Psoas muscle (tissue), 8 donors: ENCODE data around the gene AGPAT2. TPM values are rescaled to one million over a fixed set of nuclear protein-coding genes. Genes with fewer than 3 reads are reported as not detected.

Experiments
- ATAC-seq, 4 donors: fragments of 200-7000 bp; cut with Tn5 transposase; one replicate each; pipeline ENCODE4 v1.9.1; 2020; ENCODE audit warnings: moderate library complexity in 3 of 4, mild to moderate bottlenecking in 2 of 4
- DNase-seq, 2 donors: peaks; one replicate each; pipeline ENCODE4 v3.0.0-alpha.2; 2020
- H3K27ac ChIP-seq: fragments of 200-600 bp; one replicate; pipeline ENCODE4 v1.8.0; 2022
- H3K27me3 ChIP-seq, 3 donors: fragments of 200-600 bp in 1 of 3; one replicate each; pipeline versions ENCODE4 v1.6.1 to v1.8.0; 2013 to 2022; ENCODE audit warnings: low read length in 2 of 3, mild to moderate bottlenecking in 2 of 3, moderate library complexity in 1 of 3; ENCODE audit not compliant: insufficient read depth in 3 of 3
- H3K36me3 ChIP-seq, 2 donors: fragments of 200-600 bp in 1 of 2; one replicate each; pipeline versions ENCODE4 v1.6.1 to v1.8.0; 2013 to 2022; ENCODE audit warnings: low read depth in 1 of 2, mild to moderate bottlenecking in 1 of 2, moderate library complexity in 1 of 2; ENCODE audit not compliant: insufficient read depth in 1 of 2
- H3K4me1 ChIP-seq: fragments of 200-600 bp; one replicate; pipeline ENCODE4 v1.8.0; 2022
- H3K4me3 ChIP-seq: fragments of 200-600 bp; one replicate; pipeline ENCODE4 v1.8.0; 2022; ENCODE audit warnings: mild to moderate bottlenecking
- H3K9me3 ChIP-seq: fragments of 200-600 bp; one replicate; pipeline ENCODE4 v1.8.0; 2022
- WGBS, 3 donors: extraction: QIAGEN DNeasy Blood & Tissue Kit; methylation state at CpG; one replicate each; pipeline versions ENCODE4 v1.1.6 to v1.1.7; 2013; 5-methylcytosine and 5-hydroxymethylcytosine counted together
- intact Hi-C, 2 donors: fragments of 100-400 bp; cut with DNase I; formaldehyde crosslinking; loops; one replicate each; pipeline versions ENCODE4 v1.11.0 to v1.14.2; 2022
- polyA plus RNA-seq, 3 donors: library from polyadenylated mRNA; stranded (reverse); fragments of 200-250 nt; gene quantifications; one replicate each; pipeline ENCODE4 v1.2.3, GENCODE V29; 2013
- total RNA-seq, 4 donors: library from RNA; stranded (reverse); fragmentation: NEBNext Ultra II Directional in 2 of 4; extraction: Animal tissue kit (Norgen Biotek cat#: 25700) in 2 of 4; gene quantifications; one replicate each; pipeline versions ENCODE4 v1.2.1 to v1.2.4, GENCODE V29; 2021 to 2023
- TF ChIP-seq, protein P1 (sequence below): fragments of 200-600 bp; IDR thresholded peaks from one replicate; pipeline ENCODE4 v1.8.0; 2022; ENCODE audit warnings: antibody characterized with exemption
- donor health status: healthy with polysubstance abuse.
- donor health status: DM: no; HTN: no; CAD: no; lungs with moderate emphysema.
- donor health status: Bipolar disorder and iron deficiency.
- donor health status: healthy.
- donor health status: DM: yes; HTN: yes; CAD: no.
- donor health status: DM: no; HTN: no; CAD: no.
- donor health status: DM: no; HTN: no; CAD: no.
- donor health status: DM: yes; HTN: yes; CAD: no.

Gene AGPAT2
- total and polyA plus RNA-seq, 7 donors = 15.5 to 66.5 (median 41.6) TPM

DNA sequence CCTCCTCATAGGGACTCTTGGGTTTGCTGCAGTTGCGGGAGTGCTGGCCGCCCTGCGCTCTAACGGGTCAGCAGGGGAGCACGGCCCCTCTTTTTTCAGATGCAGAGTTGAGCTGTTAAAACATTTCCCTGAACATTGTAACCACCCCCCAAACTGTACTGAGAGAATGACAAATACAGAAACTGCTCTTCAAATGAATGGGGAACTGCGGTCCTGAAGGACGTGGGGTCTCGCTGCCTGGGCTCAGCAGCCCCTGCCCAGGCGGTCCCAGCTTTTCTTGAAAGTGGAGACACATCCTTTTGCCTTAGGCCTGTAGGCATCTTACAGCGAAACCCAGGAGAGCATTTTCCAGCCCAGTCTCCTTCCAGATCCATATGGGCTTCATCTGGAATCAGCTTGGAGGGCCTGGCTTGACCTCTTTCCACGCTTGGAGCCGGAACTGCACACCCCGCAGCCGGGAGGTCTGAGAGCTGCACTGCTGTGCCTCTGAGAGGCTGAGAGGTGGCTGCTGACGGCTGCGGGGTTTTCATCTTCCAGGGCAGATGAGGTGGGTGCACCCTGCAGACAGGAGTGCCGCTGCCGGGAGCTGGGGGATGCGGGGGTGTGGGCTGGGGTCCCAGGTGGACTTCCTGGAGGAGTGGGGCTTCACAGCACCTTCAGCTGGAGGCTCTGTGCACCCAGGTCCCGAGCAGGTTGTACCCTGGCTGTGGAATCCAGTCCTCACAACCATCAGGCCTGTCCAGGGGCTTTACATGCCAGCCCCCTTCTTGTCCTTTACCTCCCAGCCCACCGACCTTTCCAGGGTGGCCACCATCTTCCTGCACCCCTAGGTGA is 1.2 kb upstream of the AGPAT2 start:
- H3K27me3 ChIP-seq = no peaks in the 10 kb centered on the region
- ATAC-seq (no peak), DNase-seq (peak in 1 of 2 donors; percentile 52)
- WGBS, 3 donors = 64 to 70% (median 69%) methylated on average over 21 of the region's 21 CpGs
- TF ChIP-seq, protein P1, sequence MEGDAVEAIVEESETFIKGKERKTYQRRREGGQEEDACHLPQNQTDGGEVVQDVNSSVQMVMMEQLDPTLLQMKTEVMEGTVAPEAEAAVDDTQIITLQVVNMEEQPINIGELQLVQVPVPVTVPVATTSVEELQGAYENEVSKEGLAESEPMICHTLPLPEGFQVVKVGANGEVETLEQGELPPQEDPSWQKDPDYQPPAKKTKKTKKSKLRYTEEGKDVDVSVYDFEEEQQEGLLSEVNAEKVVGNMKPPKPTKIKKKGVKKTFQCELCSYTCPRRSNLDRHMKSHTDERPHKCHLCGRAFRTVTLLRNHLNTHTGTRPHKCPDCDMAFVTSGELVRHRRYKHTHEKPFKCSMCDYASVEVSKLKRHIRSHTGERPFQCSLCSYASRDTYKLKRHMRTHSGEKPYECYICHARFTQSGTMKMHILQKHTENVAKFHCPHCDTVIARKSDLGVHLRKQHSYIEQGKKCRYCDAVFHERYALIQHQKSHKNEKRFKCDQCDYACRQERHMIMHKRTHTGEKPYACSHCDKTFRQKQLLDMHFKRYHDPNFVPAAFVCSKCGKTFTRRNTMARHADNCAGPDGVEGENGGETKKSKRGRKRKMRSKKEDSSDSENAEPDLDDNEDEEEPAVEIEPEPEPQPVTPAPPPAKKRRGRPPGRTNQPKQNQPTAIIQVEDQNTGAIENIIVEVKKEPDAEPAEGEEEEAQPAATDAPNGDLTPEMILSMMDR = no peak
- no peaks in the 10 kb centered on the region for H3K9me3 ChIP-seq
- intact Hi-C loops = no loop called here
- H3K4me3 ChIP-seq = no peak overlapping the region
- H3K4me1 ChIP-seq = peaks cover 39% of the 10 kb centered on the region
- peak overlapping the region; percentile 93 for H3K27ac ChIP-seq
- no peaks in the 10 kb centered on the region for H3K36me3 ChIP-seq

DNA sequence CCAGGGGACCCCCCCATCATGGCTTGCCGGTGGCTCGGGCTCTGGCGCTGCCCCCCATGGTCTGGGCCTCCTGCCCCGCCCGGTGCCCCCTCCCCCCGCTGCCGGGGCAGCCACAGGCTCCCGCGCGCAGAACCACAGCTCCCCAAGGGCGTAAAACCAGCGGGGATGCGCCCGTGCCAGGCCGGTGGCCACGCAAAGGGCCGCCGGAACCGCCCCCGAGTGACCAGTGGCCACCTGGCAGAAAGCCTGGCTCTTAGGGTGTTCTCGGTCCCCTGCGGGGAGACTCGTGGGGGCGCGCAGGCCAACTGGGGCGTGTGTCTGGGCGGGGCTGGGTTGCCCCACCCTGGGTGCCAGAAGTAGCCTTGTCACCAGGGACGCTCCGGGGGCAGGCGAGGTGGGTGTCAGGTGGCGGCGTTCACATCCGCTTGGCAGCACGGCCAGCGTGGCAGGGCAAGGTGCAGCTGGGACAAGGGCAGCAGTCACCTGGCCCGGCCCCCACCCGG is 515 bp upstream of the AGPAT2 start:
- intact Hi-C loops = no loop called here
- no peaks in the 10 kb centered on the region for H3K36me3 ChIP-seq
- no peaks in the 10 kb centered on the region for H3K9me3 ChIP-seq
- H3K27me3 ChIP-seq = no peaks in the 10 kb centered on the region
- peaks cover 38% of the 10 kb centered on the region for H3K4me1 ChIP-seq
- H3K4me3 ChIP-seq = peak overlapping the region; percentile 92
- 13 to 35% (median 14%) methylated on average over 23 to 37 of the region's 37 CpGs for WGBS, 3 donors
- TF ChIP-seq, protein P1 = no peak
- peak overlapping the region; percentile 93 for H3K27ac ChIP-seq
- DNase-seq (peak; percentile 68 to 88), ATAC-seq (peak; percentile 53 to 69 (median 60))

DNA sequence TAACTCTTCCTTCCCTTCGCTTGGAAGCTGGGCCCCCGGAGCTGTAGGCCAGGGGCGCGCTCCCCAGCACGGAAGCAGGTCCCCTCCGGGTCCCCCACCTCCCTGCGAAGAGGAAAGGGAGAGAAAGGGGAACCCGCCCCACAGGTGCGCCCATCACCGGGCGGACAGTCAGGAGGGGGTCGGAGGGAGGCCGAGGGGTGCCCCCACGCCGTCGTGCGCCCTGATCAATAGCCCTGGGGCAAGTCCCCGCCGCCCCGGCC is 793 bp downstream of the AGPAT2 start:
- peak overlapping the region; percentile 92 for H3K4me3 ChIP-seq
- peaks cover 37% of the 10 kb centered on the region for H3K4me1 ChIP-seq
- 4 to 14% (median 10%) methylated on average over 4 to 20 of the region's 20 CpGs for WGBS, 3 donors
- no peak for ATAC-seq
- H3K9me3 ChIP-seq = no peaks in the 10 kb centered on the region
- intact Hi-C loops = no loop called here
- no peaks in the 10 kb centered on the region for H3K27me3 ChIP-seq
- H3K36me3 ChIP-seq = no peaks in the 10 kb centered on the region
- peak overlapping the region; percentile 93 for H3K27ac ChIP-seq
- TF ChIP-seq, protein P1 = no peak
- no peak for DNase-seq

DNA sequence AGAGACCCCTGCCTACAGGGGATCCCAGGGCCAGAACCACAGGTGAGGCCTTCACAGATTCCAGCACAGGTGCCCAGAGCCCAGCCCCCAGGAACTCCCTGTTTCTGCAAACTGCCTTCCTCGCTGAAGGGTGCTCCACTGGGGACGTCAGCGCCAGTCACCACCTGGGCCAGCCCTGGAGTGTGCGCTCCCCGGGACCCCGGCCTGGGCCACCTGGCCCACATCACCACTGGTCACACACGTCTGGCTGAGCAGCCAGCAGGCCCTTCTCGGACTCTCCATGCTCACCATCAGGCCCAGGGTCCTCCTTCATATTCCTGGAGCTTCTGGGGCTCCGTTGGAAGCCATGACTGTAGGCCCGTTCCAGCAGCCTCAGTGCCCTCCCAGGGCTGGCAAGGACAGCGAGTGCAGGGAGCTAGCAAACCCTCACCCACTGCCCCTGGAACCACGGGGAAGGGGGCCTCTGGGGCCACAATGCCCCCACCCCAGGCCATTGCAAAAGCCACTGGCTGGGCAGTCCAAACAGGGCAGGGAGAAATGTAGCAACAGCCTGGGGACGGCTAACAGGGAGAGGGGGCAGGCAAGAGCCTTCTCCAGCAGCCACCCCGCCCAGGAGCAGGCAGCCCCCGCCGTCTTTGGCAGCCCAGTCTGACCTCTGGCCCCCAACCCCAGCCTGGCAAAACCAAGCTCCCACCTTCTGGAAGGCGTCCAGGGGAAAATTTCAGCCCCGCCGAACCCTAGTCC is 1.3 kb downstream of the AGPAT2 start:
- Histone ChIP-seq H3K27ac (no peak overlapping the region), H3K27me3 (no peaks in the 10 kb centered on the region), H3K9me3 (no peaks in the 10 kb centered on the region), H3K4me3 (peak overlapping the region; percentile 92), H3K36me3 (no peaks in the 10 kb centered on the region), H3K4me1 (peaks cover 33% of the 10 kb centered on the region)
- TF ChIP-seq, protein P1 = no peak
- DNase-seq (peak in 1 of 2 donors; percentile 63), ATAC-seq (no peak)
- WGBS, 3 donors = 45 to 48% (median 47%) methylated on average over 18 to 19 of the region's 19 CpGs
- intact Hi-C loops = no loop called here
